K562 (cell line): ENCODE results near the gene DEPP1. TPM values are rescaled to one million over a fixed set of nuclear protein-coding genes. Genes with fewer than 3 reads are reported as not detected.

Source experiments
- ATAC-seq: fragments of 200-7000 bp; cut with Tn5 transposase; 3 replicates; pipeline ENCODE4 v1.9.1; 2020; ENCODE audit warnings: moderate library complexity
- BruUV-seq: library from RNA; stranded (reverse); fragments of 400-500 nt; replicated peaks from 2 replicates; lab custom pipeline; 2021; lab: Mats Ljungman, UMichigan
- CTCF ChIA-PET: fragments of 300-600 bp; formaldehyde crosslinking; extraction: SDS; loops from one replicate; lab custom pipeline; 2021; ENCODE audit warnings: low intra/inter-chr PET ratio; lab: Yijun Ruan, JAX
- POLR2A ChIA-PET: fragments of 300-600, 350-650 bp; sonication (Branson Sonifier 250); formaldehyde crosslinking; extraction: SDS; loops from one replicate; lab custom pipeline; 2021; ENCODE audit warnings: antibody characterized with exemption, inconsistent platforms; lab: Yijun Ruan, JAX
- DNase-seq, 4 experiments: peaks; one replicate each; pipeline versions ENCODE4 v3.0.0 to v3.0.0-alpha.2; 2011 to 2018; ENCODE audit warnings: low spot score in 3 of 4, mixed read lengths in 3 of 4; ENCODE audit errors: extremely low read depth in 1 of 4
- FAIRE-seq: peaks from 2 replicates; lab custom pipeline; 2011; peaks lifted over from hg19 to GRCh38; lab: Jason Lieb, UNC
- H2AFZ ChIP-seq: 2 replicates; pipeline ENCODE4 v1.6.0; 2011; ENCODE audit warnings: low read depth, low read length, control low read depth, inconsistent platforms
- H3K27ac ChIP-seq: fragments of 200-600 bp; 3 replicates; pipeline ENCODE4 v1.8.0; 2011; ENCODE audit warnings: low read depth, mild to moderate bottlenecking, control low read depth, inconsistent platforms, low read length, moderate library complexity, mixed read lengths; ENCODE audit errors: extremely low read depth
- H3K27me3 ChIP-seq, 2 experiments: fragments of 300-600 bp in 1 of 2; 2 replicates in 1 of 2; 3 replicates in 1 of 2; pipeline versions ENCODE4 v1.6.0 to v1.8.0; 2011; ENCODE audit warnings: inconsistent platforms in 2 of 2, low read length in 2 of 2, mild to moderate bottlenecking in 1 of 2, mixed read lengths in 1 of 2, moderate library complexity in 1 of 2; ENCODE audit not compliant: control insufficient read depth in 2 of 2, insufficient read depth in 2 of 2
- H3K36me3 ChIP-seq: fragments of 300-600 bp; 3 replicates; pipeline ENCODE4 v1.8.0; 2011; ENCODE audit warnings: mild to moderate bottlenecking, low read length, inconsistent platforms; ENCODE audit not compliant: control insufficient read depth, insufficient read depth
- H3K4me1 ChIP-seq, 2 experiments: fragments of 200-600 bp in 1 of 2; replicated peaks in 1 of 2; 2 replicates in 1 of 2; 3 replicates in 1 of 2; pipeline versions ENCODE4 v1.5.1 to v1.8.0; 2011; ENCODE audit warnings: inconsistent platforms in 2 of 2, low read length in 2 of 2, mild to moderate bottlenecking in 1 of 2, mixed read lengths in 1 of 2, moderate library complexity in 1 of 2; ENCODE audit not compliant: control insufficient read depth in 2 of 2, insufficient read depth in 2 of 2
- H3K4me2 ChIP-seq: 2 replicates; pipeline ENCODE4 v1.6.1; 2011; ENCODE audit warnings: low read length, control low read depth, inconsistent platforms, mixed read lengths; ENCODE audit not compliant: insufficient read depth
- H3K4me3 ChIP-seq: fragments of 200-600 bp; sonication (generic), shearing (Covaris generic); 2 replicates; pipeline ENCODE4 v1.5.1; 2016; ENCODE audit warnings: control low read depth, inconsistent platforms
- H3K79me2 ChIP-seq: fragments of 200-600 bp; 3 replicates; pipeline ENCODE4 v1.8.0; 2011; ENCODE audit warnings: low read length, inconsistent platforms; ENCODE audit not compliant: control insufficient read depth, insufficient read depth
- H3K9ac ChIP-seq, 2 experiments: 2 replicates each; pipeline versions ENCODE4 v1.6.0 to v1.6.1; 2011; ENCODE audit warnings: low read depth in 2 of 2, low read length in 2 of 2, control low read depth in 1 of 2, inconsistent platforms in 1 of 2, mild to moderate bottlenecking in 1 of 2, mixed read lengths in 1 of 2; ENCODE audit not compliant: insufficient read depth in 1 of 2
- H3K9me1 ChIP-seq: one replicate; pipeline ENCODE4 v1.6.0; 2011; ENCODE audit warnings: inconsistent platforms, mild to moderate bottlenecking, low read length, moderate library complexity; ENCODE audit not compliant: control insufficient read depth, insufficient read depth
- H3K9me3 ChIP-seq: replicated peaks from 2 replicates; pipeline ENCODE4 v1.5.1; 2011; ENCODE audit warnings: low read depth, low read length, inconsistent platforms; ENCODE audit not compliant: control insufficient read depth, insufficient read depth
- H4K20me1 ChIP-seq: replicated peaks from 2 replicates; pipeline ENCODE4 v1.6.1; 2011; ENCODE audit warnings: low read length, inconsistent platforms, mixed read lengths; ENCODE audit not compliant: control insufficient read depth, insufficient read depth
- ATF3 ChIP-seq, 2 experiments: fragments of 450-650 bp in 1 of 2; sonication (generic) in 1 of 2; formaldehyde crosslinking in 1 of 2; IDR thresholded peaks in 1 of 2; conservative IDR thresholded peaks in 1 of 2; 2 replicates each; pipeline versions ENCODE4 v1.6.1 to v1.8.1; 2016 to 2023; ENCODE audit warnings: mild to moderate bottlenecking in 2 of 2, moderate library complexity in 2 of 2, inconsistent platforms in 1 of 2, missing genetic modification reagents in 1 of 2
- ELK3 ChIP-seq: fragments of 450-650 bp; formaldehyde crosslinking; IDR thresholded peaks from 2 replicates; pipeline ENCODE4 v1.4.0; 2020; ENCODE audit warnings: mild to moderate bottlenecking
- FOS ChIP-seq: IDR thresholded peaks from 3 replicates; pipeline ENCODE4 v1.6.1; 2011; ENCODE audit not compliant: insufficient read length; ENCODE audit errors: extremely low read depth
- JUN ChIP-seq, 2 experiments: sonication (generic) in 1 of 2; formaldehyde crosslinking in 1 of 2; IDR thresholded peaks; 2 replicates each; pipeline versions ENCODE4 v1.6.1 to v1.8.0; 2012 to 2022; ENCODE audit warnings: borderline replicate concordance in 2 of 2, mild to moderate bottlenecking in 2 of 2, improper control_type of control experiment in 1 of 2, low read depth in 1 of 2, low read length in 1 of 2, missing genetic modification reagents in 1 of 2
- NR2F6 ChIP-seq: fragments of 450-650 bp; formaldehyde crosslinking; IDR thresholded peaks from 2 replicates; pipeline ENCODE4 v1.4.0; 2020; ENCODE audit warnings: mild to moderate bottlenecking
- PCBP2 ChIP-seq: fragments of 200-400 bp; formaldehyde crosslinking; IDR thresholded peaks from 2 replicates; pipeline ENCODE4 v1.6.1; 2018; ENCODE audit warnings: low read length, low read depth, mild to moderate bottlenecking, moderate library complexity; ENCODE audit not compliant: poor library complexity, severe bottlenecking
- PTBP1 ChIP-seq: fragments of 200-400 bp; formaldehyde crosslinking; IDR thresholded peaks from 2 replicates; pipeline ENCODE4 v1.6.1; 2017; ENCODE audit warnings: low read depth, low read length
- WGBS: fragments of 100-300 bp; shearing (Covaris generic); methylation state at CpG from one replicate; pipeline ENCODE4 v1.1.6; 2016; ENCODE audit warnings: low coverage, mixed read lengths; ENCODE audit not compliant: insufficient coverage; ENCODE audit errors: missing lambda C conversion rate; 5-methylcytosine and 5-hydroxymethylcytosine counted together
- in situ Hi-C: fragments of 300-500 bp; cut with MboI; formaldehyde crosslinking; loops from 4 replicates; pipeline ENCODE4 v1.15.0; 2018; ENCODE audit warnings: inconsistent platforms, mixed read lengths
- intact Hi-C: fragments of 100-400 bp; cut with micrococcal nuclease; formaldehyde crosslinking; loops from 2 replicates; pipeline ENCODE4 v1.14.2; 2022
- polyA plus RNA-seq, 8 experiments: library from polyadenylated mRNA; depleted of rRNA in 4 of 8; stranded (reverse) in 5 of 8; unstranded in 3 of 8; fragments of >200 nt; fragmentation: Nextera tagmentation in 2 of 8; fragmentation: Illumina TruSeq in 1 of 8; extraction: Ambion mirVana in 2 of 8; extraction: Trizol in 1 of 8; gene quantifications; 2 replicates each; pipeline versions ENCODE4 v1.2.1 to v1.2.3, GENCODE V29; 2011 to 2014; ENCODE audit warnings: inconsistent platforms in 1 of 8, missing spikeins in 1 of 8
- total RNA-seq, 7 experiments: library from RNA; depleted of rRNA in 6 of 7; stranded (reverse); fragments of >200 nt in 6 of 7; fragmentation: Illumina TruSeq in 2 of 7; extraction: Trizol in 2 of 7; gene quantifications; 2 replicates each; pipeline versions ENCODE4 v1.2.1 to v1.2.3, GENCODE V29; 2011 to 2021; ENCODE audit warnings: low replicate concordance in 1 of 7

DEPP1 gene
- total and polyA plus RNA-seq, 9 of the 15 experiments (the other 6 are each of a cell fraction or from before 2014, with no cell fraction given): 0.04 to 0.54 (median 0.20) TPM; not detected in 1

DNA sequence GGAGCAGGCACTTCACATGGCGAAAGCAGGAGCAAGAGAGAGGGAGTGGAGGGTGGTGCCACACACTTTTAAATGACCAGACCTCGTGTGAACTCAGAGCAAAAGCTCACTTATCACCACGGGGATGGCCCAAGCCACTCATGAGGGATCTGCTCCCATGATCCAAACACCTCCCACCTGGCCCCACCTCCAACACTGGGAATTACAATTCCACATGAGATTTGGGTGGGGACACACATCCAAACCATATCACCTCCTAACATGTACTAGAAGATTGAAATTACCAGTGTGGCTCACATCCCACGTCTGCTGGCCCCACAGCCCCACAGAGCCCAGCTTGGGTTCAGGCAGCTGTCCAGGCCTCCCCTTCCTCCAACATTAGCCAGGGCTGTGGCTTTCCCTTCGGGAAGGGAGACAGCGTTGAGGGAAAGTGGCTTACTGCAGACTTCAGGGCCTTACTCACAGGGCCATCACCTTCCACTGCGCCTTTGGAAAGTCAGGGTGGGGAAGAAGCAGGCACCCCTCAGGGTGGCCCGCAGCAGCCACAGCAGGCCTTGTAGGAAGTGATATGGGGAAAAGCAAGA lies 7.7 kb downstream of the DEPP1 start (continued):
- TF ChIP-seq PTBP1: no peak
- no peak for TF ChIP-seq PCBP2
- TF ChIP-seq FOS: no peak
- TF ChIP-seq ATF3 (IDR thresholded peaks at IDR 0.05): no peak
- no peak for TF ChIP-seq ATF3 (CRISPR knock-in tag; conservative IDR thresholded peaks at IDR 0.05)
- TF ChIP-seq, all 486 proteins: peak for 0

- H3K4me1 ChIP-seq: peaks cover 17 to 20% of the 10 kb centered on the region in 2 experiments
- no peak overlapping the region for H3K4me3 ChIP-seq
Measured at GRCh38 chr10:44969854-44970253, 8.8 kb downstream of the DEPP1 start.

More at GRCh38 chr10:44969854-44970253, 8.8 kb downstream of the DEPP1 start:
- H3K9me1 ChIP-seq: no peaks in the 10 kb centered on the region
- H3K4me2 ChIP-seq: no peak overlapping the region
- no peaks in the 10 kb centered on the region for H3K9me3 ChIP-seq
- H4K20me1 ChIP-seq: no peaks in the 10 kb centered on the region
- no peak for ATAC-seq
- BruUV-seq: no TSS peak
- no peak overlapping the region for H3K9ac ChIP-seq
- FAIRE-seq: no peak
- ChIA-PET POLR2A (no interaction called here), CTCF (no interaction called here)
- H3K36me3 ChIP-seq: no peaks in the 10 kb centered on the region
- DNase-seq: no peak
- no peaks in the 10 kb centered on the region for H3K79me2 ChIP-seq
- no peak overlapping the region for H3K27ac ChIP-seq
- H2AFZ ChIP-seq: no peak overlapping the region
- WGBS: 33% methylated on average over 9 of the region's 9 CpGs
- TF ChIP-seq NR2F6 (CRISPR knock-in tag) (no peak), JUN (IDR thresholded peaks at IDR 0.05; ENCODE audit: borderline replicate concordance, low read depth, low read length) (no peak), JUN (CRISPR knock-in tag; IDR thresholded peaks at IDR 0.05; ENCODE audit: borderline replicate concordance) (no peak), ELK3 (CRISPR knock-in tag) (no peak)
- intact Hi-C loops (no loop called here), in situ Hi-C loops (no loop called here)
- peaks cover 0 to 19% of the 10 kb centered on the region in 2 experiments; a peak in 2 of 5 replicates for H3K27me3 ChIP-seq
